Transverse colon (tissue), 4 donors: ENCODE measurements around the gene TSR3.

Source experiments
- POLR2AphosphoS5 ChIP-seq, 3 donors: sonication (generic); formaldehyde crosslinking; IDR thresholded peaks; one replicate each; pipeline ENCODE4 v1.6.1; 2016; ENCODE audit warnings: antibody characterized with exemption in 3 of 3
- TF ChIP-seq, protein P1 (sequence below), 5 experiments: fragments of 200-600 bp in 3 of 5; fragments of 450-650 bp in 2 of 5; sonication (generic) in 3 of 5; IDR thresholded peaks; 1 replicate in 2 of 5; 2 replicates in 3 of 5; pipeline ENCODE4 v1.5.1; 2016 to 2017; ENCODE audit warnings: antibody characterized with exemption in 5 of 5, inconsistent platforms in 3 of 5, mild to moderate bottlenecking in 2 of 5, moderate library complexity in 1 of 5

DNA sequence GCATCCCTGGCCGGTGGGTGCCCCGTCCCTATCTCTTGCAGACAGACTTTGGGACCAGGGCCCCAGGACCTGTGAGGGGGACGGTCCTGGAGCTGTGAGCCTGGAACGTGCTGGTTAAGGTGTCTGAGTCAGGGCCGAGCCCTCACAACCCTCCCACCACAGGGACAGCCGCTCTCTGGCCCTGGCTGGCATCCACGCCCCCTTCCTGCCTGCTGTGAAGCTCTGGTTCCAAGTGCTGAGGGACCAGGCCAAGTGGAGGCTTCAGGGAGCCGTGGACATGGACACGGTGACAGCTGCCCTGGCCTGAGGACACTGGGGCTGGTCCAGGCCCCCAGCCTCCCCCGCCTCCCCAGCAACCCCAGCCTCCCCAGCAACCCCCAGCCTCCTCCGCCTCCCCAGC is 6.6 kb downstream of the TSR3 start:
- TF ChIP-seq, protein P1, sequence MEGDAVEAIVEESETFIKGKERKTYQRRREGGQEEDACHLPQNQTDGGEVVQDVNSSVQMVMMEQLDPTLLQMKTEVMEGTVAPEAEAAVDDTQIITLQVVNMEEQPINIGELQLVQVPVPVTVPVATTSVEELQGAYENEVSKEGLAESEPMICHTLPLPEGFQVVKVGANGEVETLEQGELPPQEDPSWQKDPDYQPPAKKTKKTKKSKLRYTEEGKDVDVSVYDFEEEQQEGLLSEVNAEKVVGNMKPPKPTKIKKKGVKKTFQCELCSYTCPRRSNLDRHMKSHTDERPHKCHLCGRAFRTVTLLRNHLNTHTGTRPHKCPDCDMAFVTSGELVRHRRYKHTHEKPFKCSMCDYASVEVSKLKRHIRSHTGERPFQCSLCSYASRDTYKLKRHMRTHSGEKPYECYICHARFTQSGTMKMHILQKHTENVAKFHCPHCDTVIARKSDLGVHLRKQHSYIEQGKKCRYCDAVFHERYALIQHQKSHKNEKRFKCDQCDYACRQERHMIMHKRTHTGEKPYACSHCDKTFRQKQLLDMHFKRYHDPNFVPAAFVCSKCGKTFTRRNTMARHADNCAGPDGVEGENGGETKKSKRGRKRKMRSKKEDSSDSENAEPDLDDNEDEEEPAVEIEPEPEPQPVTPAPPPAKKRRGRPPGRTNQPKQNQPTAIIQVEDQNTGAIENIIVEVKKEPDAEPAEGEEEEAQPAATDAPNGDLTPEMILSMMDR (IDR thresholded peaks at IDR 0.05), result no peak
- TF ChIP-seq POLR2AphosphoS5 (IDR thresholded peaks at IDR 0.05), result no peak
